Keratinocyte (primary cell): ENCODE results near the gene NLGN1. TPM values are rescaled to one million over a fixed set of nuclear protein-coding genes. Genes with fewer than 3 reads are reported as not detected.

Source experiments
- DNase-seq: peaks from one replicate; pipeline ENCODE4 v3.0.0-alpha.2; 2011; ENCODE audit warnings: low read depth, missing footprints, low spot score
- FAIRE-seq: peaks from 2 replicates; lab custom pipeline; 2011; peaks lifted over from hg19 to GRCh38; lab: Jason Lieb, UNC
- H2AFZ ChIP-seq: 2 replicates; pipeline ENCODE4 v1.6.0; 2012; ENCODE audit warnings: low read length, control low read depth, inconsistent platforms; ENCODE audit not compliant: control insufficient read depth
- H3K27ac ChIP-seq: 2 replicates; pipeline ENCODE4 v1.5.1; 2011; ENCODE audit warnings: low read length; ENCODE audit not compliant: control insufficient read depth, insufficient read depth
- H3K27me3 ChIP-seq: 3 replicates; pipeline ENCODE4 v1.6.0; 2011; ENCODE audit warnings: low read length; ENCODE audit not compliant: control insufficient read depth, insufficient read depth; ENCODE audit errors: extremely low read depth
- H3K36me3 ChIP-seq, 2 experiments: 2 replicates in 1 of 2; 3 replicates in 1 of 2; pipeline ENCODE4 v1.5.1; 2011; ENCODE audit warnings: low read length in 2 of 2, mild to moderate bottlenecking in 1 of 2; ENCODE audit not compliant: control insufficient read depth in 2 of 2, insufficient read depth in 2 of 2; ENCODE audit errors: extremely low read depth in 1 of 2
- H3K4me1 ChIP-seq: 3 replicates; pipeline ENCODE4 v1.5.1; 2011; ENCODE audit warnings: low read length; ENCODE audit not compliant: control insufficient read depth, insufficient read depth; ENCODE audit errors: extremely low read depth
- H3K4me2 ChIP-seq: 3 replicates; pipeline ENCODE4 v1.6.0; 2011; ENCODE audit warnings: low read depth, low read length; ENCODE audit not compliant: control insufficient read depth, insufficient read depth; ENCODE audit errors: extremely low read depth
- H3K4me3 ChIP-seq, 3 experiments: fragments of 200-600 bp in 1 of 3; sonication (generic) in 1 of 3; 2 replicates in 2 of 3; 3 replicates in 1 of 3; pipeline ENCODE4 v1.5.1; 2011 to 2016; ENCODE audit warnings: low read length in 3 of 3, mild to moderate bottlenecking in 3 of 3, control low read depth in 2 of 3, inconsistent platforms in 1 of 3, low read depth in 1 of 3, mixed read lengths in 1 of 3, mixed run types in 1 of 3, moderate library complexity in 1 of 3; ENCODE audit not compliant: control insufficient read depth in 2 of 3, insufficient read depth in 2 of 3; ENCODE audit errors: extremely low read depth in 1 of 3
- H3K79me2 ChIP-seq: 2 replicates; pipeline ENCODE4 v1.6.0; 2012; ENCODE audit warnings: low read length; ENCODE audit not compliant: control insufficient read depth, insufficient read depth
- H3K9ac ChIP-seq: 3 replicates; pipeline ENCODE4 v1.6.0; 2011; ENCODE audit warnings: low read length; ENCODE audit not compliant: control insufficient read depth, insufficient read depth; ENCODE audit errors: extremely low read depth
- H3K9me1 ChIP-seq: 3 replicates; pipeline ENCODE4 v1.6.0; 2011; ENCODE audit warnings: low read length; ENCODE audit not compliant: control insufficient read depth, insufficient read depth; ENCODE audit errors: extremely low read depth
- H3K9me3 ChIP-seq: 2 replicates; pipeline ENCODE4 v1.5.1; 2012; ENCODE audit warnings: low read depth, low read length; ENCODE audit not compliant: control insufficient read depth
- H4K20me1 ChIP-seq: 3 replicates; pipeline ENCODE4 v1.6.0; 2011; ENCODE audit warnings: low read length; ENCODE audit not compliant: control insufficient read depth, insufficient read depth; ENCODE audit errors: extremely low read depth
- EZH2 ChIP-seq: IDR thresholded peaks from one replicate; pipeline ENCODE4 v1.6.1; 2012; ENCODE audit warnings: inconsistent platforms, mild to moderate bottlenecking, low read length, moderate library complexity
- dilution Hi-C: fragments of 300-500 bp; cut with MboI; formaldehyde crosslinking; loops from one replicate; pipeline ENCODE4 v1.7.0; 2020; ENCODE audit warnings: low sequenced_read_pairs; ENCODE audit not compliant: extremely low pct_ligation_motif_present
- polyA plus RNA-seq, 5 experiments: library from polyadenylated mRNA; depleted of rRNA in 3 of 5; stranded (reverse) in 3 of 5; stranded (forward) in 1 of 5; unstranded in 1 of 5; fragments of >200 nt; gene quantifications; 1 replicate in 1 of 5; 2 replicates in 3 of 5; 3 replicates in 1 of 5; pipeline versions ENCODE4 v1.2.1 to v1.2.3, GENCODE V29; 2011 to 2012; ENCODE audit warnings: missing spikeins in 2 of 5, low read depth in 1 of 5, low replicate concordance in 1 of 5
- TF ChIP-seq, protein P1 (sequence below), 3 experiments: IDR thresholded peaks in 1 of 3; conservative IDR thresholded peaks in 1 of 3; optimal IDR thresholded peaks in 1 of 3; 2 replicates in 2 of 3; 3 replicates in 1 of 3; pipeline versions ENCODE3 to v1.5.1; 2011; ENCODE audit warnings: low read length in 3 of 3, mild to moderate bottlenecking in 3 of 3, moderate library complexity in 2 of 3, control low read depth in 1 of 3, inconsistent platforms in 1 of 3; ENCODE audit not compliant: insufficient read depth in 2 of 3; ENCODE audit errors: extremely low read depth in 1 of 3

Gene NLGN1
- polyA plus RNA-seq, 1 donor (not counting 4 experiments of a cell fraction or from before 2014, with no cell fraction given): not detected

DNA sequence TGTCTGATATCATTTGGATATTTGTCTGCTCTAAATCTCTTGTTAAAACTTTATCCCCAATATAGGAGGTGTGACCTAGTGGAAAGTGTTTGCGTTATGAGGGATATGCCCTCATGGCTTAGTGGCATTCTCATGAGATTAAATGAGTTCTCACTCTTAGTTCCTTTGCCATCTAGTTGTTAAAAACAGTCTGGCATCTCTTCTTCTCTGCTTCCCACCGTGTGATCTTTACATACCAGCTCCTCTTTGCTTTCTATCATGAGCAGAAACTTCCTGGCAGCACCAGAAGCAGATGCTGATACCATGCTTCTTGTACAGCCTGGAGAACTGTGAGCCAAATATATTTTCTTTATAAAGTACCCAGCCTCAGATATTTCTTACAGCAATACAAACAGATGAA lies 33.0 kb downstream of the NLGN1 start:
- no peaks in the 10 kb centered on the region for H3K79me2 ChIP-seq
- H3K9ac ChIP-seq: no peak overlapping the region
- no peaks in the 10 kb centered on the region for H3K9me1 ChIP-seq
- DNase-seq: no peak
- no peak for FAIRE-seq
- H3K4me3 ChIP-seq: no peak overlapping the region
- TF ChIP-seq EZH2: no peak
- TF ChIP-seq, protein P1, sequence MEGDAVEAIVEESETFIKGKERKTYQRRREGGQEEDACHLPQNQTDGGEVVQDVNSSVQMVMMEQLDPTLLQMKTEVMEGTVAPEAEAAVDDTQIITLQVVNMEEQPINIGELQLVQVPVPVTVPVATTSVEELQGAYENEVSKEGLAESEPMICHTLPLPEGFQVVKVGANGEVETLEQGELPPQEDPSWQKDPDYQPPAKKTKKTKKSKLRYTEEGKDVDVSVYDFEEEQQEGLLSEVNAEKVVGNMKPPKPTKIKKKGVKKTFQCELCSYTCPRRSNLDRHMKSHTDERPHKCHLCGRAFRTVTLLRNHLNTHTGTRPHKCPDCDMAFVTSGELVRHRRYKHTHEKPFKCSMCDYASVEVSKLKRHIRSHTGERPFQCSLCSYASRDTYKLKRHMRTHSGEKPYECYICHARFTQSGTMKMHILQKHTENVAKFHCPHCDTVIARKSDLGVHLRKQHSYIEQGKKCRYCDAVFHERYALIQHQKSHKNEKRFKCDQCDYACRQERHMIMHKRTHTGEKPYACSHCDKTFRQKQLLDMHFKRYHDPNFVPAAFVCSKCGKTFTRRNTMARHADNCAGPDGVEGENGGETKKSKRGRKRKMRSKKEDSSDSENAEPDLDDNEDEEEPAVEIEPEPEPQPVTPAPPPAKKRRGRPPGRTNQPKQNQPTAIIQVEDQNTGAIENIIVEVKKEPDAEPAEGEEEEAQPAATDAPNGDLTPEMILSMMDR (optimal IDR thresholded peaks at IDR 0.05 in 1 of 3, IDR thresholded peaks at IDR 0.05 in 1 of 3, conservative IDR thresholded peaks at IDR 0.05 in 1 of 3; ENCODE audit: extremely low read depth in 1 of 3, insufficient read depth in 2 of 3, low read length in 3 of 3): no peak
- H3K27me3 ChIP-seq: no peaks in the 10 kb centered on the region
- dilution Hi-C loops: no loop called here
- no peak overlapping the region for H2AFZ ChIP-seq
- no peaks in the 10 kb centered on the region for H3K9me3 ChIP-seq
- no peaks in the 10 kb centered on the region for H3K4me1 ChIP-seq
- no peak overlapping the region for H3K27ac ChIP-seq
- no peaks in the 10 kb centered on the region for H4K20me1 ChIP-seq
- no peaks in the 10 kb centered on the region for H3K36me3 ChIP-seq
- no peak overlapping the region for H3K4me2 ChIP-seq

DNA sequence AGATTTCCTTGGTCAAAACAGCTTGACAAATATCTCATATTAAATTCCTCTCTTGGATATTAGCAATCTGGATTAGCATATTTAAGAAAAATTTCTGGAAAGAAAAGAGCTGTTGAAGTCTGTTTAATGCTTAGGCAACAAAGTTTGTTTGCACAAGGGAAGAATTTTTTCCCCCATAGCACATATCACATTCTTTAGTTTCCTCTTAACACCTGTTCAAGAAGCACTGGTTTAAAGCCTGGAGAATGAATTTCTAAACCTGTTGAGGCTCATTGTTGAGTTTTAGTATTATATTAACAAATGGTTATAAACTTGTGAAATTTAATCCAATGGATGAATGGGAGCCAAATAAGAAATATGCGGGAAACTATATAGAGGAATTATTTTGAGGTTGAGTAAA lies 41.5 kb downstream of the NLGN1 start:
- FAIRE-seq (no peak), DNase-seq (no peak)
- H3K9ac ChIP-seq: no peak overlapping the region
- no peaks in the 10 kb centered on the region for H3K36me3 ChIP-seq
- TF ChIP-seq, protein P1 (optimal IDR thresholded peaks at IDR 0.05 in 1 of 3, IDR thresholded peaks at IDR 0.05 in 1 of 3, conservative IDR thresholded peaks at IDR 0.05 in 1 of 3; ENCODE audit: extremely low read depth in 1 of 3, insufficient read depth in 2 of 3, low read length in 3 of 3): no peak
- TF ChIP-seq EZH2: no peak
- no peaks in the 10 kb centered on the region for H3K27me3 ChIP-seq
- no peaks in the 10 kb centered on the region for H3K9me1 ChIP-seq
- no peak overlapping the region for H3K27ac ChIP-seq
- no peaks in the 10 kb centered on the region for H3K9me3 ChIP-seq
- H2AFZ ChIP-seq: no peak overlapping the region
- no peaks in the 10 kb centered on the region for H3K79me2 ChIP-seq
- no peak overlapping the region for H3K4me2 ChIP-seq
- H3K4me3 ChIP-seq: no peak overlapping the region
- no peaks in the 10 kb centered on the region for H4K20me1 ChIP-seq
- H3K4me1 ChIP-seq: no peaks in the 10 kb centered on the region
- dilution Hi-C loops: no loop called here
